HEK293T (cell line): ENCODE data around the gene PLCL2.

Experiments
- CTCF ChIA-PET: fragments of 350-600 bp; formaldehyde crosslinking; extraction: SDS; loops from one replicate; lab custom pipeline; 2021; ENCODE audit warnings: antibody characterized with exemption, inconsistent platforms; lab: Yijun Ruan, JAX
- POLR2A ChIA-PET: fragments of 350-600 bp; formaldehyde crosslinking; extraction: SDS; loops from one replicate; lab custom pipeline; 2020; ENCODE audit warnings: antibody characterized with exemption, inconsistent platforms; lab: Yijun Ruan, JAX
- DNase-seq: peaks from one replicate; pipeline ENCODE4 v3.0.0; 2012; ENCODE audit warnings: mixed read lengths; ENCODE audit errors: extremely low spot score
- ARNT ChIP-seq: fragments of 450-650 bp; IDR thresholded peaks from 2 replicates; pipeline ENCODE4 v1.6.1; 2017; ENCODE audit warnings: mild to moderate bottlenecking
- BHLHE40 ChIP-seq: fragments of 450-650 bp; IDR thresholded peaks from 2 replicates; pipeline ENCODE4 v1.6.1; 2016; ENCODE audit warnings: mild to moderate bottlenecking, moderate library complexity, borderline replicate concordance
- CTBP1 ChIP-seq: fragments of 450-650 bp; IDR thresholded peaks from 2 replicates; pipeline ENCODE4 v1.6.1; 2016; ENCODE audit warnings: borderline replicate concordance
- ELF4 ChIP-seq: fragments of 450-650 bp; IDR thresholded peaks from 2 replicates; pipeline ENCODE4 v1.6.1; 2017; ENCODE audit warnings: antibody characterized with exemption
- FOXA1 ChIP-seq: fragments of 450-650 bp; IDR thresholded peaks from 2 replicates; pipeline ENCODE4 v1.6.1; 2016; ENCODE audit warnings: mild to moderate bottlenecking
- FOXK2 ChIP-seq: fragments of 450-650 bp; IDR thresholded peaks from 2 replicates; pipeline ENCODE4 v1.6.1; 2016; ENCODE audit warnings: mild to moderate bottlenecking
- FOXM1 ChIP-seq: fragments of 450-650 bp; IDR thresholded peaks from 2 replicates; pipeline ENCODE4 v1.6.1; 2017; ENCODE audit warnings: mild to moderate bottlenecking, borderline replicate concordance
- HDGF ChIP-seq: fragments of 450-650 bp; IDR thresholded peaks from 2 replicates; pipeline ENCODE4 v1.6.1; 2017; ENCODE audit warnings: antibody characterized with exemption, borderline replicate concordance
- L3MBTL2 ChIP-seq: fragments of 450-650 bp; conservative IDR thresholded peaks from 2 replicates; pipeline ENCODE4 v1.6.1; 2016; ENCODE audit warnings: mild to moderate bottlenecking
- LEF1 ChIP-seq: fragments of 450-650 bp; IDR thresholded peaks from 2 replicates; pipeline ENCODE4 v1.6.1; 2017; ENCODE audit warnings: mild to moderate bottlenecking, borderline replicate concordance
- NFRKB ChIP-seq: fragments of 450-650 bp; IDR thresholded peaks from 2 replicates; pipeline ENCODE4 v1.6.1; 2016; ENCODE audit warnings: mild to moderate bottlenecking, moderate library complexity
- SP1 ChIP-seq: fragments of 450-650 bp; IDR thresholded peaks from 2 replicates; pipeline ENCODE4 v1.6.1; 2017
- SUZ12 ChIP-seq: fragments of 450-650 bp; IDR thresholded peaks from 2 replicates; pipeline ENCODE4 v1.6.1; 2016; ENCODE audit warnings: mild to moderate bottlenecking
- TARDBP ChIP-seq: fragments of 450-650 bp; IDR thresholded peaks from 2 replicates; pipeline ENCODE4 v1.6.1; 2016
- ZNF384 ChIP-seq: fragments of 450-650 bp; IDR thresholded peaks from 2 replicates; pipeline ENCODE4 v1.6.1; 2016
- TF ChIP-seq, protein P1 (sequence below): fragments of 450-650 bp; IDR thresholded peaks from 2 replicates; pipeline ENCODE4 v1.6.1; 2016

PLCL2 gene

DNA sequence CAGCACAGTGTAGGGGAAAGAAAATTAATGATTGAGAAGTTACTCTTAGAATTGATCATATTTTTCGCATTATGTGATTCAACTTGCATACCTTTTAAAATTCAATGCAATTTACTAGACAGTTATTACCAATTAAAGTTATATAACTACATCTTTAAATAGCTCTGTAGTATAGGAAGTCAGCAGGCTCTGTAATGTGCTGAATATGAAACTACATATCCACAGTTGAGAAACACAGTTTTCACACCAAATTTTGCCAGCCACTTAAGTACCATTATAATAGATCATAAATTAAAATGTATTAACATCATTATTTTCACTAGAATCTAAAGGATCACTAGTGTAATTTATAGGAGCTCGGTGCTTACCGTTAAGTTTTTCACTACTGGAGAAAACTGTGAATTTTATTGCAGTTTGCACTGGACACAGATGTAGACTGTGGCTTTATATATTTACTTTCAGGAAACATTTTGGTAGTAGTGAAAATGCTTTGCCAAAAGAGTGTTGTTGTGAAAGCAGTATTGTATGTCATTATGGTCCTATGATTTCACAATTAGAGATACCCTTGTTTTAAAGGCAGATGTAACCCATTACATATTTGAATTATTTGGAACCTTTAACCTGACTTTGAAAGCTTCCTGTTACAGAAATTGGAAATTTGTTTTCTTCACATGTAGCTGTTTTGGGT is 113.6 kb downstream of the PLCL2 start:
- CTCF ChIA-PET, result no interaction called here
- POLR2A ChIA-PET, result no interaction called here
- no peak for DNase-seq
- TF ChIP-seq SP1 (no peak), ARNT (no peak), FOXK2 (no peak), BHLHE40 (no peak), FOXM1 (no peak), LEF1 (no peak), ZNF384 (no peak), SUZ12 (no peak), ELF4 (no peak), CTBP1 (no peak), HDGF (no peak), TARDBP (no peak), FOXA1 (no peak), NFRKB (no peak), L3MBTL2 (no peak)
- TF ChIP-seq, protein P1, sequence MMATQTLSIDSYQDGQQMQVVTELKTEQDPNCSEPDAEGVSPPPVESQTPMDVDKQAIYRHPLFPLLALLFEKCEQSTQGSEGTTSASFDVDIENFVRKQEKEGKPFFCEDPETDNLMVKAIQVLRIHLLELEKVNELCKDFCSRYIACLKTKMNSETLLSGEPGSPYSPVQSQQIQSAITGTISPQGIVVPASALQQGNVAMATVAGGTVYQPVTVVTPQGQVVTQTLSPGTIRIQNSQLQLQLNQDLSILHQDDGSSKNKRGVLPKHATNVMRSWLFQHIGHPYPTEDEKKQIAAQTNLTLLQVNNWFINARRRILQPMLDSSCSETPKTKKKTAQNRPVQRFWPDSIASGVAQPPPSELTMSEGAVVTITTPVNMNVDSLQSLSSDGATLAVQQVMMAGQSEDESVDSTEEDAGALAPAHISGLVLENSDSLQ, result no peak

DNA sequence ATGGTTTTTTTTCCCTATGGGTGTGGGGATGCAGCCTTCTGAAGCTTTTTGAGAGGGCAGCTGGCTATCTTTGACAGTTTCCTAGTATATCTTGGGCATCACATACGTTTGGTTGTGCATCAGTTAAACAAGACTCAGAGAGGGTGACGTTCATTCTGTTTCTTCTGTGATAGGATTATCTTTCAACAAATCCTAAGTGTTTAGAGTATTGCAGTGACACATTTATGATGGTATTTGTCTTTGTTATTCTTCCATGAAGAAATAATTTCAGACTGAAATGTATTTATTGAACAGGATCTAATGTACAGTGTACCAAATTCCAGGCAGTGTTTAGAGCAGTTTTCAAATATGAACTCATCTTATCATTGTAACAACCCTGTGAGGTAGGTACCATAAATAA is 114.4 kb downstream of the PLCL2 start:
- DNase-seq, result no peak
- TF ChIP-seq ZNF384 (no peak), ARNT (no peak)
- ChIA-PET POLR2A (no interaction called here), CTCF (no interaction called here)

DNA sequence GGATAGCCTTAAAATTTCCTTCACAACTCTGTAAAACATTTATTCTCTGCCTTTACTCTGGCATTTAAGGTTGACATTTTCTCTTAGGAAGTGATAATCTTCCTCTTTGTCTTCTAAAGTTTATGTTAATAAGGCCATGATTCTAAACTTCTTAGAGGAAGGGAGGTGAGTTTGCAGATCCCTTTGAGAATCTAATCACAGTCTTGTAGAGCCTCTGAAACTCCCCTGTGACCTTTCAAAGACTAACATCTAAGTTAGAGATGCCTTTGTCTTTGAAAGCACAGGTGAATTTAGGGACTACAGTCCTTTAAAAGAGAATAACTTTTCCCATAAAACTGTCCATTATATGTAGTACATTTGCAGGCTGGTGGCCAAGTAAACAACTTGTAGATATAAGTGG is 115.1 kb downstream of the PLCL2 start:
- CTCF ChIA-PET, result no interaction called here
- DNase-seq, result no peak
- TF ChIP-seq BHLHE40 (no peak), L3MBTL2 (no peak), FOXM1 (no peak), HDGF (no peak), CTBP1 (no peak), SP1 (no peak), ELF4 (no peak), SUZ12 (no peak), FOXK2 (no peak), ARNT (no peak), TARDBP (no peak), NFRKB (no peak)
- POLR2A ChIA-PET, result no interaction called here

DNA sequence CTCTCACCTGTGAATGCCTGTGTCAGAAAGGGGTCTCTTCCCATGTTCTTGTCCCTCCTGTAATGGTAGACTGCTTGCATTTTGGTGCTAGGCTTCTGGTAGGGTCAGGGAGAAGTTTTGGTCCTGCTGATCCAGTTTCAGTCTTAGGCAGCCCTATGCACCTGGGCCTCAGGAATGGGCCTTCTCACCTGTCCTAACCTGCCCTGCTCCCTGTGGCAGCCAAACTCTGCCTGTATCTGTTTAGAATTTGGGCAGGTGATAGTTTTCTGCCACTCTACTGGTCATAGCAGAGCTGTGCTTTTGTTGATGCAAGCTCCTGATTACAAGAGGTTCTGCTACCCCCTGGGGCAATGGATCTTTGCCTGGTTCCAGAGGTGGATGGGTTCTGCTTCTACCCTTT is 118.7 kb downstream of the PLCL2 start:
- POLR2A ChIA-PET, result no interaction called here
- DNase-seq, result no peak
- TF ChIP-seq NFRKB (no peak), FOXK2 (no peak), HDGF (no peak), FOXM1 (no peak), ARNT (no peak), SP1 (no peak), CTBP1 (no peak), ELF4 (no peak), SUZ12 (no peak), ZNF384 (no peak), L3MBTL2 (no peak), TARDBP (no peak)
- TF ChIP-seq, protein P1, result no peak
- CTCF ChIA-PET, result no interaction called here

DNA sequence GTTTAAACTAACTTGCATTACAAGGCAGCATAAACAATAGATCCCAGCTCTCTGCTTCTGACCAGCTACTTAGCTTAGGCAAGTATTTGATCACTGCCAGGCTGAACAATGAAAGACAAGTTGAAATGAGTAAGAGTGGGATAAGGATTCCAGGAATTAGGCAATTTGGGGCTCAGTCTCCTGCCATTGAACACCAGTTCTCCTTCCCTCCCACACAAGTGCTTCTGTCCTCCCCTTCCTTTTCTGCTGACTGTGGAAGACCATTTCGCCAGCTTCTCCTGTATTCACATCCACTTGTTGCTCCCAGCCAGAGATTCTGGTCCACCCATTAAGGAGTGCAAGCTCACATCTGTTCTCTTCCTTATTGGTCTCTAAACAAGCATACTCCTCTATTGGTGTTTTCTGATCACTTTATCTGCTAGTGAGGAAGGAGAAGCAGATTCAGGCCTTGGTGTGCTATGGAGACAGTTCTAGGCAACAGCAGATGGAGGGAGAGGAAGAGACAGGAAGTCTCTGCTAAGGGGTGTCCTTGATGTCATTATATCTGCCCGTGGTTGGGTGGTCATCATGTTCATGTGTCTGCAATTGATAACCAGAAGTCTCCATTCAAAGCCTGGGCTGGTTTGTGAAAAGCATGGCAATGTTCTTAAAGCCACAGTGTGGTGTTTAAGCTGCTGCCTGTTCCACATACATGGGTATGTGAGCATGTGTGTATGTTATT is 121.5 kb downstream of the PLCL2 start:
- DNase-seq, result no peak
- CTCF ChIA-PET, result no interaction called here
- POLR2A ChIA-PET, result no interaction called here
- no peak for TF ChIP-seq HDGF
- TF ChIP-seq FOXK2, result no peak
- TF ChIP-seq, protein P1, result no peak
- TF ChIP-seq FOXM1, result no peak

DNA sequence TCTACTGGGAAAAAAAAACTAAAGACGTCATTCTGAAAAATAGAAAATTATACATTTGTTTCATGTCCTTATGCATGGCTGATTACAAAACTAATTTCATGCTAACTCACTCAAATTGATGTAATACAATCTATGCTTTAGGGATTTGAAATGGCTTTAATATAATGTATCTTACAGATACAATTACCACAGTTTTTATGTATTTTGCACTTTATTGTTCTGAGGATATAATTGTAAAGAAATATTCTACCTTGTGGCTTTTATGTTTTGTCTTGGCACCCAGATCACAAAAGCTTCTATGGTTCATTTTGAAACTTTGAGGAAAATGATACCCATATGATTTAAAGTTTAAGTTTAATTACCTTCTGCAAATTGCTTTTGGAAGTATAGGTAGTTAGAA is 122.5 kb downstream of the PLCL2 start:
- CTCF ChIA-PET, result no interaction called here
- DNase-seq, result no peak
- TF ChIP-seq SP1 (no peak), L3MBTL2 (no peak), TARDBP (no peak), FOXM1 (no peak), FOXA1 (no peak), LEF1 (no peak), CTBP1 (no peak), BHLHE40 (no peak), SUZ12 (no peak), ZNF384 (no peak)
- POLR2A ChIA-PET, result no interaction called here
